Measurements from ENCODE around the gene LCTL. TPM values are rescaled to one million over a fixed set of nuclear protein-coding genes. Genes with fewer than 3 reads are reported as not detected.

LCTL gene
- total RNA-seq, 2 donors from 2014 or later: not detected

DNA sequence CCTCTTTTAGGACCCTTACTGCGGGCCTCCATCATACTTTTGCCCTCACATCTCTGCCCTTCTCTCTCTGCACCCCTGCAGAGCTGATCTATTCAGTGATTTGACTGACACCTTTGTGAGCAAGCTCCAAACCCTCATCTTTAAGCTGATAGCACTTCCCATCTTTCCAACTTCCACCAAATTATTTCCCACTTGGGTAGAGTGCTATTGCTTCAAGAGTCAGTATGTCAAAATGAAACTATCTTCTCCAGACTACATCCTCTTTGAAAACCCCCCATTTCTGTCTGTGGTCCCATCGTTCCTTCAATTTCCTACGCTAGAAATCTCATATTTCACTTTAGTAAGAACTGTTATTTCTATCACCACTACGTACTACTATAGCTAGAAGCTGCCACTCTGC lies 41.0 kb downstream of the LCTL start:
- DNase-seq (no peak), ATAC-seq (no peak)
- H3K4me3 ChIP-seq: no peak overlapping the region
- 61 to 92% methylated on average over 4 of the region's 4 CpGs for WGBS, 2 donors
- peaks cover 0 to 3% of the 10 kb centered on the region in 2 donors for H3K36me3 ChIP-seq (replicated peaks in 1 of 2; ENCODE audit: insufficient read depth in 1 of 2, low read depth in 2 of 2)
- intact Hi-C loops (cut with DNase I): no loop called here
- TF ChIP-seq, protein P1, sequence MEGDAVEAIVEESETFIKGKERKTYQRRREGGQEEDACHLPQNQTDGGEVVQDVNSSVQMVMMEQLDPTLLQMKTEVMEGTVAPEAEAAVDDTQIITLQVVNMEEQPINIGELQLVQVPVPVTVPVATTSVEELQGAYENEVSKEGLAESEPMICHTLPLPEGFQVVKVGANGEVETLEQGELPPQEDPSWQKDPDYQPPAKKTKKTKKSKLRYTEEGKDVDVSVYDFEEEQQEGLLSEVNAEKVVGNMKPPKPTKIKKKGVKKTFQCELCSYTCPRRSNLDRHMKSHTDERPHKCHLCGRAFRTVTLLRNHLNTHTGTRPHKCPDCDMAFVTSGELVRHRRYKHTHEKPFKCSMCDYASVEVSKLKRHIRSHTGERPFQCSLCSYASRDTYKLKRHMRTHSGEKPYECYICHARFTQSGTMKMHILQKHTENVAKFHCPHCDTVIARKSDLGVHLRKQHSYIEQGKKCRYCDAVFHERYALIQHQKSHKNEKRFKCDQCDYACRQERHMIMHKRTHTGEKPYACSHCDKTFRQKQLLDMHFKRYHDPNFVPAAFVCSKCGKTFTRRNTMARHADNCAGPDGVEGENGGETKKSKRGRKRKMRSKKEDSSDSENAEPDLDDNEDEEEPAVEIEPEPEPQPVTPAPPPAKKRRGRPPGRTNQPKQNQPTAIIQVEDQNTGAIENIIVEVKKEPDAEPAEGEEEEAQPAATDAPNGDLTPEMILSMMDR (IDR thresholded peaks at IDR 0.05): no peak
- no peak for TF ChIP-seq POLR2A (IDR thresholded peaks at IDR 0.05)
- no peaks in the 10 kb centered on the region for H3K4me1 ChIP-seq
- no peak overlapping the region for H3K27ac ChIP-seq
- H3K27me3 ChIP-seq: no peaks in the 10 kb centered on the region
- no peaks in the 10 kb centered on the region for H3K9me3 ChIP-seq

DNA sequence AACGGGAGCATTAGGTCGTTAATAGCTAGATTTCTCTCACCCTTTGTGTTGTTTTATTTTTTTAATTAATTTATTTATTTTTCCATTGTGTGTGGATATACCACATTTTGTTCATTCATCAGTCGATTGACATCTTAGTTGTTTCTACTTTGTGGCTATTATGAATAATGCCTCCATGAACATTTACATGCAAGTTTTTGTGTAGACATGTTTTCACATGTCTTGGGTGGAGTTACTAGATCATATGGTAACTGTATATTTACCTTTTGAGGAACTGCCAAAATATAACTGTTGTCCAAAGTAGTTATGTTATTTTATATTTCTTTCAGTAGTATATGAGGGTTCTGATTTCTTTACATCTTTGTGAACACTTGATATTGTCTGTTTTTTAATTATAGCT lies 41.9 kb downstream of the LCTL start:
- WGBS, 2 donors: 85 to 88% methylated on average over 3 of the region's 3 CpGs
- Histone ChIP-seq H3K27ac (no peak overlapping the region), H3K27me3 (no peaks in the 10 kb centered on the region), H3K4me3 (no peak overlapping the region), H3K4me1 (no peaks in the 10 kb centered on the region), H3K9me3 (no peaks in the 10 kb centered on the region), H3K36me3 (replicated peaks in 1 of 2; ENCODE audit: insufficient read depth in 1 of 2, low read depth in 2 of 2) (no peaks in the 10 kb centered on the region)
- DNase-seq: no peak
- intact Hi-C loops (cut with DNase I): no loop called here
- TF ChIP-seq, protein P1 (IDR thresholded peaks at IDR 0.05): no peak
- no peak for TF ChIP-seq POLR2A (IDR thresholded peaks at IDR 0.05)
- no peak for ATAC-seq

DNA sequence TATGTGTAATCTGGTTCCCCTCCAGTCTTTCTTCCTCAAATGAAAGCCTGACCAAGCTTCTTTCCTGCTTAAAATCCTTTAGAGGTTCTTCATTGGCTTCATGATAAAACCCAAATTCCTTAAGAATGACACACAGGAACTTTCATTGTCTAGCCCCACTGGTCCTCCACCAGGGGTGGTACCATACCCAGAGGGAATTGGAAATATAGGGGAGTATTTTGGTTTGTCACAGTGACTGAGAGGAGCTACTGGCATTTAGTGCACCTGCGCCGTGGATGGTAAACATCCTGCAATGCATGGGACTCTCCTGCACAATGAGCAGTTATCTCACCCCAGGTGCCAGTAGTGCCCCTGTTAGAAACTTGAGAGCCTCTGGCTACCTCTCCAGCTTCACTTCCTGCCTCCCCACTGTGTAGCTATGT lies 49.9 kb downstream of the LCTL start:
- Histone ChIP-seq H3K36me3 (replicated peaks in 1 of 2; ENCODE audit: insufficient read depth in 1 of 2, low read depth in 2 of 2) (no peaks in the 10 kb centered on the region), H3K4me3 (no peak overlapping the region), H3K27me3 (no peaks in the 10 kb centered on the region), H3K4me1 (no peaks in the 10 kb centered on the region), H3K27ac (no peak overlapping the region), H3K9me3 (no peaks in the 10 kb centered on the region)
- WGBS, 2 donors: 100% methylated on average over 1 to 2 of the region's 2 CpGs
- no peak for TF ChIP-seq POLR2A (IDR thresholded peaks at IDR 0.05)
- TF ChIP-seq, protein P1 (IDR thresholded peaks at IDR 0.05): no peak
- DNase-seq: no peak
- no peak for ATAC-seq
- intact Hi-C loops (cut with DNase I): no loop called here

DNA sequence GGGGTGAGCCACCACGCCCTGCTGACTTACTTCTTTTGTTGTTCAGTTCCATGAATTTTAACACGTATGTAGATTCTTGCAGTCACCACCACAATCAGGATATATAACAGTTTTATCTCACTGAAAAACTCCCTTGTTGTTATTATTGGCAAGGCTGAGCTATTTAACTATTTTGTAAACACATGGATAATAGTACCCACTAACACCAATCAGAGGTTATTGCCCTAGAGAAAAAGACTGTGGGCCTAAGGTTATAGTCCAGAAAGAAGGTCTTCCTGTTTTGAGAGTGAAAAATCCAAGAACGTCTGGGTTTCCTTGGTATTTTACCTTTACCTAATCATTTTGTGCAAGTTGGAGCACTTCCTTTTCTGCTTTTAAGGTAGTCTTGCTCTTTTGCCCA lies 51.2 kb downstream of the LCTL start:
- intact Hi-C loops (cut with DNase I): no loop called here
- WGBS, 2 donors: 68 to 72% methylated on average over 3 of the region's 3 CpGs
- no peak overlapping the region for H3K4me3 ChIP-seq
- DNase-seq: no peak
- no peaks in the 10 kb centered on the region for H3K4me1 ChIP-seq
- TF ChIP-seq, protein P1 (IDR thresholded peaks at IDR 0.05): no peak
- TF ChIP-seq POLR2A (IDR thresholded peaks at IDR 0.05): no peak
- H3K27ac ChIP-seq: no peak overlapping the region
- H3K36me3 ChIP-seq (replicated peaks in 1 of 2; ENCODE audit: insufficient read depth in 1 of 2, low read depth in 2 of 2): no peaks in the 10 kb centered on the region
- H3K9me3 ChIP-seq: no peaks in the 10 kb centered on the region
- no peak for ATAC-seq
- no peaks in the 10 kb centered on the region for H3K27me3 ChIP-seq

DNA sequence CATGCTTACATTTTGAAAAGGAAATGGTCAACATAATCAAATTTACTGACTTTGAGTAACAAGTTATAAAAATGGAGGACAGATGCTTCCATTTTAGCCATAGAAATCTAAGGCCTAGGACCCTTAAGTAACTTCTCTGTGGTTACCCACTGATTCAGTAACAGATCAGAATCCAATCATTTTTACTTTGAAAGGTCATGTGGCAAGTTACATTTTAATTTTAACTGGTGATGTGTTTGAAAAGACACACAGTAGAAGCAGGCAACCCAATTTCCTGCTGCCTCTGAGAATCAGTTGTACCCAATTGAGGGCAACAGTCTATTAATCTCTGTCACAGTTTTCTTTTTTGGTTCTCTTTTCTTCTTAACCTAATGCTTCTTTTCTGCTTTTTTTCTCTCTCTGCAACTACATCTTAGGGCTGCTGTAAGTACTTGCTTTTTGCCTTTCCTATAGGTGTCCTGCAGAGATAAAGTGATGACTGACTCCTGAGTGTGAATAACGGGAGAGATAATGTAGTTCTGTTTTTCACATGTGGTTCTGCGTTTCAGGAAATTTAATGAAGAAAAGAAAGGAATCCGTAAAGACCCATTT lies 57.4 kb downstream of the LCTL start:
- DNase-seq: no peak
- WGBS, 2 donors: 86 to 91% methylated on average over 3 of the region's 3 CpGs
- Histone ChIP-seq H3K27ac (no peak overlapping the region), H3K27me3 (no peaks in the 10 kb centered on the region), H3K9me3 (no peaks in the 10 kb centered on the region), H3K4me3 (no peak overlapping the region), H3K4me1 (peaks cover 10% of the 10 kb centered on the region), H3K36me3 (replicated peaks in 1 of 2; ENCODE audit: insufficient read depth in 1 of 2, low read depth in 2 of 2) (no peaks in the 10 kb centered on the region)
- intact Hi-C loops (cut with DNase I): no loop called here
- ATAC-seq: no peak
- TF ChIP-seq, protein P1 (IDR thresholded peaks at IDR 0.05): no peak
- no peak for TF ChIP-seq POLR2A (IDR thresholded peaks at IDR 0.05)
